HepG2 (cell line): ENCODE measurements around the gene PCBD1. TPM values are rescaled to one million over a fixed set of nuclear protein-coding genes. Genes with fewer than 3 reads are reported as not detected.
A peak's percentile ranks its signal among the peaks of the same experiment; 100 is the strongest.

Source experiments
- BORCS8-MEF2B ChIP-seq: sonication (generic); formaldehyde crosslinking; IDR thresholded peaks from 2 replicates; pipeline ENCODE4 v1.8.0; 2022; ENCODE audit warnings: mild to moderate bottlenecking, missing genetic modification reagents
- GZF1 ChIP-seq: sonication (generic); formaldehyde crosslinking; IDR thresholded peaks from 2 replicates; pipeline ENCODE4 v1.5.1; 2020; ENCODE audit warnings: mild to moderate bottlenecking, missing genetic modification reagents
- HDAC1 ChIP-seq: sonication (generic); formaldehyde crosslinking; IDR thresholded peaks from 2 replicates; pipeline ENCODE4 v1.5.1; 2020; ENCODE audit warnings: mild to moderate bottlenecking, missing genetic modification reagents
- HNF4G ChIP-seq, 2 experiments: sonication (generic) in 1 of 2; formaldehyde crosslinking in 1 of 2; IDR thresholded peaks; 2 replicates each; pipeline versions ENCODE4 v1.4.0 to v1.6.1; 2011 to 2020; ENCODE audit warnings: borderline replicate concordance in 2 of 2, low read depth in 2 of 2, mild to moderate bottlenecking in 2 of 2, low read length in 1 of 2, missing genetic modification reagents in 1 of 2, moderate library complexity in 1 of 2
- KMT2A ChIP-seq: sonication (generic); formaldehyde crosslinking; IDR thresholded peaks from 2 replicates; pipeline ENCODE4 v1.4.0; 2020; ENCODE audit warnings: missing genetic modification reagents
- RARA ChIP-seq: IDR thresholded peaks from 2 replicates; pipeline ENCODE4 v1.6.1; 2016; ENCODE audit warnings: missing genetic modification reagents, missing compliant biosample characterization
- RBM39 ChIP-seq: fragments of 200-400 bp; formaldehyde crosslinking; IDR thresholded peaks from one replicate; pipeline ENCODE4 v1.6.1; 2018; ENCODE audit warnings: antibody characterized with exemption, mild to moderate bottlenecking, low read depth, low read length; ENCODE audit not compliant: poor library complexity, severe bottlenecking
- RCOR2 ChIP-seq: IDR thresholded peaks from 2 replicates; pipeline ENCODE4 v1.6.1; 2016; ENCODE audit warnings: missing biosample characterization, missing genetic modification reagents
- XBP1 ChIP-seq: sonication (generic); formaldehyde crosslinking; IDR thresholded peaks from 2 replicates; pipeline ENCODE4 v1.5.0; 2020; ENCODE audit warnings: missing genetic modification reagents
- ZFY ChIP-seq: sonication (generic); formaldehyde crosslinking; IDR thresholded peaks from 2 replicates; pipeline ENCODE4 v1.4.0; 2020; ENCODE audit warnings: missing genetic modification reagents
- ZNF263 ChIP-seq: sonication (generic); formaldehyde crosslinking; IDR thresholded peaks from 2 replicates; pipeline ENCODE4 v1.4.0; 2020; ENCODE audit warnings: missing genetic modification reagents
- ZNF296 ChIP-seq: sonication (generic); formaldehyde crosslinking; conservative IDR thresholded peaks from 2 replicates; pipeline ENCODE4 v1.5.0; 2020; ENCODE audit warnings: mild to moderate bottlenecking, missing genetic modification reagents
- ZNF343 ChIP-seq: sonication (generic); formaldehyde crosslinking; IDR thresholded peaks from 2 replicates; pipeline ENCODE4 v1.4.0; 2020; ENCODE audit warnings: mild to moderate bottlenecking, missing genetic modification reagents
- ZNF614 ChIP-seq: IDR thresholded peaks from 2 replicates; pipeline ENCODE4 v1.6.1; 2018; ENCODE audit warnings: missing biosample characterization, missing genetic modification reagents, inconsistent platforms, borderline replicate concordance
- ZNF629 ChIP-seq: sonication (generic); formaldehyde crosslinking; conservative IDR thresholded peaks from 2 replicates; pipeline ENCODE4 v1.5.0; 2020; ENCODE audit warnings: missing genetic modification reagents
- ZNF7 ChIP-seq: IDR thresholded peaks from 2 replicates; pipeline ENCODE4 v1.6.1; 2016; ENCODE audit warnings: missing biosample characterization, missing genetic modification reagents
- ZNF724P ChIP-seq: sonication (generic); formaldehyde crosslinking; IDR thresholded peaks from 2 replicates; pipeline ENCODE4 v1.8.0; 2022; ENCODE audit warnings: missing genetic modification reagents, borderline replicate concordance
- ZNF773 ChIP-seq: sonication (generic); formaldehyde crosslinking; IDR thresholded peaks from 2 replicates; pipeline ENCODE4 v1.4.0; 2020; ENCODE audit warnings: missing genetic modification reagents, borderline replicate concordance
- polyA plus RNA-seq, 8 experiments: library from polyadenylated mRNA; depleted of rRNA in 3 of 8; stranded (reverse) in 7 of 8; unstranded in 1 of 8; fragments of >200 nt; fragmentation: Illumina TruSeq in 4 of 8; extraction: Trizol in 4 of 8; gene quantifications; 2 replicates each; pipeline versions ENCODE4 v1.2.1 to v1.2.3, GENCODE V29; 2011 to 2016; ENCODE audit warnings: low read depth in 4 of 8, missing spikeins in 1 of 8, mixed read lengths in 1 of 8; ENCODE audit not compliant: insufficient read depth in 1 of 8
- total RNA-seq, 5 experiments: library from RNA; depleted of rRNA; stranded (reverse); fragments of >200 nt; fragmentation: Illumina TruSeq; extraction: Trizol; gene quantifications; 2 replicates each; pipeline ENCODE4 v1.2.3, GENCODE V29; 2016; ENCODE audit warnings: low read depth in 1 of 5
- TF ChIP-seq, protein P1 (sequence below): sonication (generic); formaldehyde crosslinking; conservative IDR thresholded peaks from 2 replicates; pipeline ENCODE4 v1.8.0; 2022; ENCODE audit warnings: missing genetic modification reagents
- TF ChIP-seq, protein P2 (sequence below): sonication (generic); formaldehyde crosslinking; IDR thresholded peaks from 2 replicates; pipeline ENCODE4 v1.9.0; 2021; ENCODE audit warnings: missing genetic modification reagents, mild to moderate bottlenecking, borderline replicate concordance
- TF ChIP-seq, protein P3 (sequence below): sonication (generic); formaldehyde crosslinking; IDR thresholded peaks from 2 replicates; pipeline ENCODE4 v1.4.0; 2020; ENCODE audit warnings: missing genetic modification reagents
- TF ChIP-seq, protein P4 (sequence below): IDR thresholded peaks from 2 replicates; pipeline ENCODE4 v1.4.0; 2020; ENCODE audit warnings: mild to moderate bottlenecking, missing genetic modification reagents

The PCBD1 gene
- total and polyA plus RNA-seq, 2 of the 13 experiments (the other 11 are each of a cell fraction or from before 2014, with no cell fraction given), result 95.3 to 168 TPM

DNA sequence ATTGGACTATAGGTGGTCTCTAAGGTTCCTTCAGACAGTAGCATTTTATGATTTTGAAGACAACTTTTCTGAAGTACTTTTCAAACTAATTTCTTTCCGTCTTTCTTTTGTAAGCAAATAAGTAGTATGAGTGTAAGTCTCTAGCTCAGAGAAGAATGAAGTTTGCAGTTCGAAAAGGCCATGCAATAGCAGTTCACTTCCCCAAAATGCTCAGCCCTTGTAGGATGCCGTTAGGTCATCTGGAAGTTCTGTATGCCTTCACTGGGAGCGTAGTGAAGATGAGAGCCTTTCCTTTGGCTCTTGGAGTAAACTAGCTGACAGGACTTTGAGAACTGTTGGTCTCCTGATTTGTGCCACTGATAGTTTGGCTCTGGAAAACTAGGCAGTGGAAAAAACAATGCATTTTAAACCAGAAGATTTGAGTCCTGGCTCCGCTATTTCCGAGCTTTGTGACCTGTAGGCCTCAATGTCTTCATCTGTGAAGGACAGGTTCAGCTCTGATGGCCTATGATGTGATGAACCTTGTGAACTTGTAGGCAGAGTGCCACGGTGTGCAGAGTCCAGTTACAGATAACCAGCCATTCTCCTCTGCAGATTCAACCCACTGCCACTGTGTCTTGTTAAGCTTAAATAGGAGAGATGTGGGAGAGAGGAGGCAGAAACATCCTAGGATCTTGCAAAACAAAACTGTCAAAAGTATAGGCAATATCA, 53.8 kb downstream of the PCBD1 start (continued):
- TF ChIP-seq RBM39 (no peak), RARA (CRISPR knock-in tag) (peak; percentile 58), BORCS8-MEF2B (no peak), XBP1 (CRISPR knock-in tag) (no peak), ZNF263 (no peak), ZNF343 (CRISPR knock-in tag) (no peak), HNF4G (IDR thresholded peaks at IDR 0.05; ENCODE audit: borderline replicate concordance, low read depth, low read length) (peak; percentile 77), HNF4G (CRISPR knock-in tag; IDR thresholded peaks at IDR 0.05; ENCODE audit: borderline replicate concordance, low read depth) (no peak), RCOR2 (0 out of 2 replicates have a peak, but pooled peaks have one; percentile 25), HDAC1 (CRISPR knock-in tag) (peak; percentile 35; the same call in 1 of the 2 replicates), ZNF296 (CRISPR knock-in tag) (no peak), ZNF629 (no peak), ZNF614 (CRISPR knock-in tag) (peak; percentile 59; the same call in 1 of the 2 replicates), KMT2A (no peak), GZF1 (CRISPR knock-in tag) (no peak), ZNF773 (CRISPR knock-in tag) (no peak), ZFY (peak; percentile 34; the same call in 1 of the 2 replicates), ZNF7 (CRISPR knock-in tag) (no peak), ZNF724P (CRISPR knock-in tag) (no peak)
- TF ChIP-seq, protein P1, sequence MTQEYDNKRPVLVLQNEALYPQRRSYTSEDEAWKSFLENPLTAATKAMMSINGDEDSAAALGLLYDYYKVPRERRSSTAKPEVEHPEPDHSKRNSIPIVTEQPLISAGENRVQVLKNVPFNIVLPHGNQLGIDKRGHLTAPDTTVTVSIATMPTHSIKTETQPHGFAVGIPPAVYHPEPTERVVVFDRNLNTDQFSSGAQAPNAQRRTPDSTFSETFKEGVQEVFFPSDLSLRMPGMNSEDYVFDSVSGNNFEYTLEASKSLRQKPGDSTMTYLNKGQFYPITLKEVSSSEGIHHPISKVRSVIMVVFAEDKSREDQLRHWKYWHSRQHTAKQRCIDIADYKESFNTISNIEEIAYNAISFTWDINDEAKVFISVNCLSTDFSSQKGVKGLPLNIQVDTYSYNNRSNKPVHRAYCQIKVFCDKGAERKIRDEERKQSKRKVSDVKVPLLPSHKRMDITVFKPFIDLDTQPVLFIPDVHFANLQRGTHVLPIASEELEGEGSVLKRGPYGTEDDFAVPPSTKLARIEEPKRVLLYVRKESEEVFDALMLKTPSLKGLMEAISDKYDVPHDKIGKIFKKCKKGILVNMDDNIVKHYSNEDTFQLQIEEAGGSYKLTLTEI (CRISPR knock-in tag), result no peak
- TF ChIP-seq, protein P2, sequence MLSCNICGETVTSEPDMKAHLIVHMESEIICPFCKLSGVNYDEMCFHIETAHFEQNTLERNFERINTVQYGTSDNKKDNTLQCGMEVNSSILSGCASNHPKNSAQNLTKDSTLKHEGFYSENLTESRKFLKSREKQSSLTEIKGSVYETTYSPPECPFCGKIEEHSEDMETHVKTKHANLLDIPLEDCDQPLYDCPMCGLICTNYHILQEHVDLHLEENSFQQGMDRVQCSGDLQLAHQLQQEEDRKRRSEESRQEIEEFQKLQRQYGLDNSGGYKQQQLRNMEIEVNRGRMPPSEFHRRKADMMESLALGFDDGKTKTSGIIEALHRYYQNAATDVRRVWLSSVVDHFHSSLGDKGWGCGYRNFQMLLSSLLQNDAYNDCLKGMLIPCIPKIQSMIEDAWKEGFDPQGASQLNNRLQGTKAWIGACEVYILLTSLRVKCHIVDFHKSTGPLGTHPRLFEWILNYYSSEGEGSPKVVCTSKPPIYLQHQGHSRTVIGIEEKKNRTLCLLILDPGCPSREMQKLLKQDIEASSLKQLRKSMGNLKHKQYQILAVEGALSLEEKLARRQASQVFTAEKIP (CRISPR knock-in tag), result no peak
- TF ChIP-seq, protein P3, sequence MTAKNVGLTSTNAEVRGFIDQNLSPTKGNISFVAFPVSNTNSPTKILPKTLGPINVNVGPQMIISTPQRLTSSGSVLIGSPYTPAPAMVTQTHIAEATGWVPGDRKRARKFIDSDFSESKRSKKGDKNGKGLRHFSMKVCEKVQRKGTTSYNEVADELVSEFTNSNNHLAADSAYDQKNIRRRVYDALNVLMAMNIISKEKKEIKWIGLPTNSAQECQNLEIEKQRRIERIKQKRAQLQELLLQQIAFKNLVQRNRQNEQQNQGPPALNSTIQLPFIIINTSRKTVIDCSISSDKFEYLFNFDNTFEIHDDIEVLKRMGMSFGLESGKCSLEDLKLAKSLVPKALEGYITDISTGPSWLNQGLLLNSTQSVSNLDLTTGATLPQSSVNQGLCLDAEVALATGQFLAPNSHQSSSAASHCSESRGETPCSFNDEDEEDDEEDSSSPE (CRISPR knock-in tag), result no peak
- TF ChIP-seq, protein P4, sequence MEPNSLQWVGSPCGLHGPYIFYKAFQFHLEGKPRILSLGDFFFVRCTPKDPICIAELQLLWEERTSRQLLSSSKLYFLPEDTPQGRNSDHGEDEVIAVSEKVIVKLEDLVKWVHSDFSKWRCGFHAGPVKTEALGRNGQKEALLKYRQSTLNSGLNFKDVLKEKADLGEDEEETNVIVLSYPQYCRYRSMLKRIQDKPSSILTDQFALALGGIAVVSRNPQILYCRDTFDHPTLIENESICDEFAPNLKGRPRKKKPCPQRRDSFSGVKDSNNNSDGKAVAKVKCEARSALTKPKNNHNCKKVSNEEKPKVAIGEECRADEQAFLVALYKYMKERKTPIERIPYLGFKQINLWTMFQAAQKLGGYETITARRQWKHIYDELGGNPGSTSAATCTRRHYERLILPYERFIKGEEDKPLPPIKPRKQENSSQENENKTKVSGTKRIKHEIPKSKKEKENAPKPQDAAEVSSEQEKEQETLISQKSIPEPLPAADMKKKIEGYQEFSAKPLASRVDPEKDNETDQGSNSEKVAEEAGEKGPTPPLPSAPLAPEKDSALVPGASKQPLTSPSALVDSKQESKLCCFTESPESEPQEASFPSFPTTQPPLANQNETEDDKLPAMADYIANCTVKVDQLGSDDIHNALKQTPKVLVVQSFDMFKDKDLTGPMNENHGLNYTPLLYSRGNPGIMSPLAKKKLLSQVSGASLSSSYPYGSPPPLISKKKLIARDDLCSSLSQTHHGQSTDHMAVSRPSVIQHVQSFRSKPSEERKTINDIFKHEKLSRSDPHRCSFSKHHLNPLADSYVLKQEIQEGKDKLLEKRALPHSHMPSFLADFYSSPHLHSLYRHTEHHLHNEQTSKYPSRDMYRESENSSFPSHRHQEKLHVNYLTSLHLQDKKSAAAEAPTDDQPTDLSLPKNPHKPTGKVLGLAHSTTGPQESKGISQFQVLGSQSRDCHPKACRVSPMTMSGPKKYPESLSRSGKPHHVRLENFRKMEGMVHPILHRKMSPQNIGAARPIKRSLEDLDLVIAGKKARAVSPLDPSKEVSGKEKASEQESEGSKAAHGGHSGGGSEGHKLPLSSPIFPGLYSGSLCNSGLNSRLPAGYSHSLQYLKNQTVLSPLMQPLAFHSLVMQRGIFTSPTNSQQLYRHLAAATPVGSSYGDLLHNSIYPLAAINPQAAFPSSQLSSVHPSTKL (CRISPR knock-in tag), result peak; percentile 44
